SKM-1 treated with dmso at 0.1 percent for 144 hours (cell line): Measurements from ENCODE around the gene ZNF469.

Experiments
- DNase-seq: peaks from one replicate; lab custom pipeline; 2025; ENCODE audit not compliant: unreplicated experiment; lab: John Stamatoyannopoulos, UW

ZNF469 gene

DNA sequence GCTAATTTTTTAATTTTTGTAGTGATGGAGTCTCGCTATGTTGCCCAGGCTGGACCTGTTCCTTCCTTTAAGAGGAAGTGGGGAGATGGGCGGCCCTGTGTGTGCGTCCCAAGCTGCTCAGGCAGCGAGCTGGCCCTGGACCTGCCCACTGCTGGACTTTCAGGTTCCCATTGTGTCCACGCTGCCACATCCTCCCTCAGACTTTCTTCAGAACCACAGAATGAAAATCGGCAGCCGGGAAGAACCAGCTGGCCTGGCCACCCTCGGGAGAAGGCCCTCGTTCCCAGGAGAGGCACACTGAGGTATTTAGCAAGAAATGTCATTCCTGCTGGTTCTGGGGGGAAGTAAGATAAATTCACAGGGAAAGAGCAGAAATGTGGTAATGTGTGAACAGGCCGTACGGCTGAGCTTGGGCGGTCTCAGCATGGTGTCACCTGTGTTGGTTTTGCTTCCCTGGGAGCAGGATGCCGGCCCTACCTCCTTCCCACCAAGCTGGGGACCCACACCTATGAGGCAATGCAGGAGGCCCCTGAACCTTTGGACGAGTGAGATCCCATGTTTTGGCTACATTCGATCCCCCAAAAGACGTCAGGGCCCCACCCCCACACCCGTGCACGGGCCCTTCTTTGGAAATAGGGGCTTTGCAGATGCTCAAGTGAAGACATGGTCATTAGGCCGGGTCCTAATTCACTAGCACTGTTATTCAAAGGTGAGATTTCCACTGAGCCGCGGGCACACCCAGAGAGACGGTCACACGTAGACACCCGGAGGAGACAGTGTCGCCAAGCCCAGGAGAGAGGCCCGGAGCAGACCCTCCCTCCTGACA is 35.9 kb upstream of the ZNF469 start:
- DNase-seq: no peak

DNA sequence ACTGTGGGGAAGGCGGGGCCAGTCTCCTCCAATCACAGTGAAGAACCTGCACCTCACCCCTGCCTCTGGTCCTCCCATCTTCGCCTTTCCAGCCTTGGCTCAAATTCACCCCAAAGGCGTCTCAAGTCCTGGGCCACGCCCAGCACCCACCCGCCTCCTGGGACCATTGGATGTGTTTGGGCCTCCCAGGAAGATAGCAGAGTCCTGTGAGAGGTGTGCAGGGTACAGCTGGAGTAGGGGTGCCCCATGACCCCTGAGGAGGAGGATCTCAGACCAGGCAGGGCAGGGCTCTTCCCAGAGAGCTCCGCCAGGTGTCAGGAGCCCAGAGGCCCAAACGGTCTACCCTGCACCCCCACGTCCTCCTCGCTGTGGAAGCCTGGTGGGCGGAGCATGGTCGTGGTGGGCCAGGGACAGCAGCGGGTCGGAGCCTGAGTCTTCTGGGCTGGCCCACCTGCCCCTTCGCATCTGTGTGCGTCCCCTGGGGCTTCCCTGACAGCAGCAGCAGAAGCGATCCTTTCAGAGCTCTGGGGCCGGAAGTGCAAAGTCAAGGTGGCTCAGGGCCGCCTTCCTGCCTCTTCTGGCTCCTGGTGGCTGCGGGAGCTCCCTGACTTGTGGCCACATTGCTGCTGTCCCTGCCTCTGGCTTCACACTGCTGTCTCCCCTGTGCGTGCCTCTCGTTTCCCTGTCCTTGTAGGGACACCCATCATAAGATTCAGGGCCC is 34.9 kb upstream of the ZNF469 start:
- no peak for DNase-seq

DNA sequence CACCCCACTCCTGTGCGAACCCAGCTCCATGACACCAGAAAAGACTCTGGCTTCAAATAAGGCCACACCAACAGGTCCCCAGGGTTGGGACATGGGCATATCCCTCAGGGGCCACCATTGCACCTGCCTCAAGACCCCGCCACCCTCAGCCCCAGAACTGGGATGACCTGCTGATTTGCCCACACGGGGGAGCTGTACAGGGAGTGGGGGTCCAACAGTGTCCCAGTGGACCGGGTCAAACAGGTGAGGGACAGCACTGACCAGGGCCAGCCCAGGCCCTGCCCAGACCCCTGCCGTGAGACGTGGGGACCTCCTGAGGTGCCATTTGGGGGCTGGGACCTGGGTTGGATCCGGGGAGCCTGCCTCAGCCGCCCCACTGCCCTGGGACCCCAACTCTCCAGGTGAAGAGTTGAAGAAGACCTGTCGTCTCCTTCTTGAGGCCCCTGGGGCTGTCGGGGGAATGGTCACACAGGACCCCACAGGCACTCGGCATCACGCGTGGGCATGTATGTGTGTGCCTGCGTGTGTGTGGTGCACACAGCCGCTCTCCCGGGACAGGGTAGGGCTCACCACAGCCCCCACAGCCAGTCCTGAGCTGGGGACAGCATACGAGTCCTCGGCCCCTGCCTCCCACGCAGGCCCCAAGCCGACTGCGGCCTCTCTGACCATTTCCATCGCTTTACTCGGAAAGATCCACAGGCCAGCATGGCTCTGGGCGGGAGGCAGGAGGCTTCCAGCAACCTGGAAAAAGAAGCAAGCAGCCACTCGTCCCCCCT is 34.2 kb upstream of the ZNF469 start:
- DNase-seq: no peak

DNA sequence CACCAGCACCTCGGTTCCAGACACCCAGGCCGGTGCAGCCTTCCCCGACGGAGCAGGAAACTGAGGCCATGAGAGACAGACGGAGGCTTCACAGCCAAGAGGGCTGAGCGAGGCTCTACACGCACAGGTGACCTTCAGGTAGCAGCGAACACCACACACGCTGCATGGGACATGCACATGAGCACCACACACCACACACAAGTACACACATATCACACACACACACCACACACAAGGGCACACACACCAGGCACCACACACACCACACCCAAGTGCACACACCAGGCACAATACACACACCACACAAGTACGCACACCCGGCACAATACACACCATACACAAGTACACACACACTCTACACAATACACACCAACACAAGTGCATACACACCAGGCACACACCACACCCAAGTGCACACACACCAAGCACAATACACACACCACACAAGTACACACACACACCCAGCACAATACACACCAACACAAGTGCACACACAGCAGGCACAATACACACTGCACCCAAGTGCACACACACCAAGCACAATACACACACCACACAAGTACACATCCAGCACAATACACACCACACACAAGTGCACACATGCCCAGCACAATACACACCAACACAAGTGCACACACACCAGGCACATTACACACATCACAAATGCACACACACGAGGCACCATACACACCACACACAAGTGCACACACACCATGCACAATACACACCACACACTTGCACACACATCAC is 33.4 kb upstream of the ZNF469 start:
- no peak for DNase-seq

DNA sequence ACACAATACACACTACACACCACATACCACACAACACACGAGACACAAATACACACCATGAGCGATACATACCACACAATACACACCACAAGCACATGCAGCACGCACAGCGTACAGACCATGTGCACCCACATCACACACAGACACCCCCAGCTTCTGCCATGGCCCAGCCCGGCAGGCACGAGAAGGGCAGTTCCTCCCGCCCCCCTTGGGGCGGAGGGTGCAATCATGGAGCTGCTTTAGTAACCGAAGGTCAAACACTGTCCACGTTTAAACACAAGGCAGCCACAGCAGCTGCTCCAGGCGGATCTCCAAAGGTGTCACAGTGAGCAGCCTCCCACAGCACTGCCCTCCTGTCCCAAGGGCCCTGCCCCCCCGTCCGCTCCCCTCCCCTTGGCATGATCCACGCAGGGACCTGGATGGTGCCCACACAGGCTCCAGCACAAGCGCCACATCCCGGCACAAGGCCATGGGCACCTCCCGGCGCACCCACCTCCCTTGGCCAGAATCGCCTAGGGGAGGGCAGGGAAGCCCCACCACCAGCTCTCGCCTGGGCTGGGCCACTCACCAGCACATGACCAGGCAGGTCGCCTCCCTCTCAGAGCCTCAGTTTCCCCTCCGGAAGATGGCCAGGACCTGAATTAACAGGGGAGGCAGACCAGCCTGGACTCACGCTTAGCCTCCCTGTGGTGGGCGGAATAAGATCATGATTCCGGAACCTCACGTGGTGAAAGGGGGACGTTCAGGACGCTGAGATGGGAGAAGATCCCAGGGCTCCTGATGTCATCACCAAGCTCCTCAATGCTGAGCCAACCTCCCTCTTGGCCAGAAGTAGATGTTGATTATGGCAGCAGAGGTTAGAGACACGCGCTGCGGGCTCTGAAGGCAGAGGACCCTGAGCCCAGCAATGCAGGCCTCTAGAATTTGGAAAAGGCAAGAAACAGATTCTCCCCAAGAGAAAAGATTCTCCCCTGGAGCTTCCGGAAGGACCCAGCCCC is 32.6 kb upstream of the ZNF469 start:
- DNase-seq: no peak

DNA sequence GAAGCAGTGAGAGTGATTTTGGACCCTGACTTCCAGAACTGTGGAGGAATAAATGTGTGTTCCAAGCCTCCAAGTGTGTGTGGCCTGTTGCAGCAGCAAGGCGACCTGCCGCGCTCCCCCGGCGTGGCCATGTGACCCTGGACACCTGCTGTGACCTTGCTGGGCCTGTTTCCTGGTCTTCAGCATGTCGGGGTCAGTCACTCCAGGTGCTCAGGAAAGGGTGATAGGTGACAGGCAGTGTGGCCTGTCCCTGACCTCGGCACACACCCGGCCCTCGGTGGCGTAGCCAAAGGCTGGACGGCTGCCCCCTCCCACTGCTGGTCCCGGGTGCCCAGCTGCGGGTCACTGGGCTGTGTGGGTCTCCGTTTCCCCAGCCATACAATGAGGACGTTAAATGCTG is 31.8 kb upstream of the ZNF469 start:
- DNase-seq: no peak

DNA sequence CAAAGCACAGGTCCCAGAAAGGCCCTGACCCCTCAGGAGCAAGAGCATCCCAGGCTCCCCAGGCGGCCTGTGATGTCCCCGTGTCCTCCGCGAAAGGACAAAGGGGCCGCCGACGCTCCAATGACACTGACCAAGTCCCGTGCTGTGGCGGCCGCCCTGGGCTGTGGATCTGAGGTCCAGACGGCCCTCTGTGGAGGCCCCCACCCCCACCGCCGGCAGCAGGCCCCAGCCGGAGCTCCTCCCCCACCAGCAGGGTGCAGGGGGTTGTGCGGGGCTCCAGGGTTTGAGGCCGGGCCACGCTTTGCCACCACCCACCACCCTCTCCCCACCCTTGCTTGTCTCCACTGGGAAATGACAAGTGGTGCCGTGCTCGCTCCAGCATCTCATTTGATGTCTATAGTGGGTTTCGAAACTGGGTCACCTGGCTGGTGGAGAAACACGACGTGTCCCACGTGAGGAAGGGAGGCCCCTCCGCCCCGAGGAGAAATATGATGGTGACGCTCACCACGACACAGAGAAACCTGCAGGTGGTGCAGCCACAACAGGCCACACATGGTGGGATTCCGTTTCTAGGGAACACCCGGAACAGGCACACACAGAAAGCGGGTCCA is 31.2 kb upstream of the ZNF469 start:
- DNase-seq: no peak

DNA sequence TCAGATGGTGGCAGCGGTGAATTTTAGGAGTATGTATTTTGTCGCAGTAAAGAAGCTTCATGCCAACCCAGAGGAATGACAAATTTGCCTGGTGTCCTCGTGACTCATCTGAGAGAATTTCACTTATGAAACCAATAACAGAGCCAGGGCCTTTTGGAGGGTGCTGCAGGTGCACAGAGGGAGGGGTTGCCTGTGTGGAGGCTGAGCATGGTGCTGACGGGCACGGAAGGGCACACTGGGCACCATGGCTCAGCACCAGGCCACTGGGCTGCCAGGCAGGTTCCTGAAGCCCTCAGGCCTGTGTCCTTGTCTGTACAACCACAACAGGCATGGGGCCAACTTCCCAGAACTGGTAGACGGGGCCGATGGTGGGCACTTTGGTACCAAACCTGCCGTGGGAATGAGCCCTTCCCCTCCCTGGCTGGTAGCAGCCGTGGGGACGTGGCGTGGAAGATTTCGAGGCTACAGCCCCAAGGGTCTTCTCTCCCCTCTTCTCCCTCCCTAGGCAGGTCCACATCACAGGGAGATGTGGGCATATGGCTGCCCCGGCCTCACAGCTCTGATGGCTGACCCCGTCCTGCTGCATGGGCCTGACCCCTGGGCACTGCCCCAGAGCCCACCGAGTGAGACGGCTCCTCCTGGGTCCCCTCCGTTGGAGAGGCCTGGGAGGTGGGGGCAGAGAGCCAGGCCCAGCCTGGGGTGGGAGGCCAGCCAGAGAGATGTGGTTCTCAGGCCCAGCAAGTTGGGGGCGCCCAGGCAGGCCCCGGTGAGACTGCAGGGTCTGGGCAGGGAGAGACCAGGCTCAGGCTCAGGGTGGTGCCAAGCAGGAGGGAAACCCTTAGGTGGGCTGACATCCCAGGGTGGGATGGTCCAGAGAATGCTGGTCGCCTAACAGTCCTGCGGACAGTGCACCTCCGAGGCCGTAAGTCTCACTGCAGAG is 30.2 kb upstream of the ZNF469 start:
- no peak for DNase-seq

DNA sequence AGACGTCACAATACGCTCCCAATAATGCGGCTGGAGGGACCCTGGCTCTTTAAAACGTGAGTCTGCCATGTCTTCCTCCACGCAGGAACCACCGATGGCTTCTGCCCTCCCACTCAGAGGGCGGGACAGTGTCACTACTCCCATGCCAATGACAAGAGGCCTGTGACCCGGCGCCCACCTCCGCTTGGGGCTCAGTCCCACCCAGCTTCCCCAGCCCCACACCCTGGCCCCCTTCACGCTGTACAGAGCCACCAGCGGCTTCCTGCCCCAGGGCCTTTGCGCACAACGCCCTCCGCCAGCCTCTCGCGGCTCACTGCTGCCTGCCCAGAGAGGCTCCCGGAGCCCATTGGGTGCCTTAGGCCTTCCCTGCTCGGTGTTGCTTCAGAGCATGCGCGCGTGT is 29.5 kb upstream of the ZNF469 start:
- DNase-seq: no peak

DNA sequence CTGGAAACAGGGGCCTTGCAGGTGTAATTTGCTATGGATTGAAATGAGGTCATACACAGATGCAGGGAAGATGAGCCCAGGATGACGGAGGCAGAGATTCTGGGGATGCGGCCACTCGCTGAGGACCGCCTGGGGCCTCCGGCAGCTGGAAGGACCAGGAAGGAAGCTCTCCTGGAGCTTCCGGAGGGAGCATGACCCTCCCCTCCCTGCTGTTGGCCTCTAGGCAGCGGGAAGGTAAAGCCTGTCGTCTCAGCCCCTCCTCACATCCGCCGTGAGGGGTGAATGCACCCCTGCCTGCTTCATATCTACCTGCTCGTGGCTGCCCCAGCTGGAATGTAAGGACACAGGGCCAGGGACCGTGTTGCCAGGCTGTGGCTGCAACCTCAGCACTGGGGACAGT is 29.1 kb upstream of the ZNF469 start:
- no peak for DNase-seq

DNA sequence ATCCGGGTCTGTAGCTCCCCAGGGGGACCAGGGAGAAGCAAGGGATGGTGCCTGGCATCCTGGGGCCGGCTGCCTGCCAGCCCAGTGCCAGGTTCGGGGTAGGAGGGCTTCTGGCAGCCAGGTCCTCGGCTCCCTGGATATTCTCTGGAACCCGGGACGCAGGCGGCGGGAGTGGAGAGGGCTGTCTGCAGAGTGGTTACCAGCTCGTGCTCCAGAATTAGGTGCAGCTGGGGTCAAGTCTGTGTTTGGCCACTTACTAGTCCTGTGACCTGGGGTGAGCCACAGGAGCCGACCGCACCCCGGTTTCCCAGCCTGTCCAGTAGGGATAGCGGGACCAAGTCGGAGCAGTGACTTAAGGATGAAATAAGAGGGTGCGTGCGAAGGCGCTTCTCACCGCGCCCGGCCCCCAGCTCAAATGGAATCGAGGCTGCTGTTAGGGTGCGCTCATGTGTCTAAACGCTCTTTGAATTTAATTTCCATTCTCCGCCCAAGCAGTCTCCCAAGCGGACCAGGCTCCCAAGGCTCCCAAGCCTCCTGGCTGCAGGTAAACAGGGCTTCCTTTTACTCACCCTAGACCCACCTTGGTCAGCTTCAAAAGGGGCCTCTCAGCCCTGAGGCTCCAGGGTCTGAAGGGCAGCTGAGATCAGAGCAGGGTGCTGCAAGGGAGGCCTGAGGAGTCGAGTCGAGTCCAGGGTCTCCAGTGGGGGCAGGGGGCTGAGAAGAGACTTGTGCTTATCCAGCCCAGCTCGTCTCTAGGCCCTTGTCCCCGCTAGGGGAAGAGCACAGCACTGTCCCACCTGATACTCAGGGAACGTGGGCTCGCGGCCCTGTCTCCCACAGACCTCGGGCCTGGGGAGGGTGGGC is 28.3 kb upstream of the ZNF469 start:
- no peak for DNase-seq

DNA sequence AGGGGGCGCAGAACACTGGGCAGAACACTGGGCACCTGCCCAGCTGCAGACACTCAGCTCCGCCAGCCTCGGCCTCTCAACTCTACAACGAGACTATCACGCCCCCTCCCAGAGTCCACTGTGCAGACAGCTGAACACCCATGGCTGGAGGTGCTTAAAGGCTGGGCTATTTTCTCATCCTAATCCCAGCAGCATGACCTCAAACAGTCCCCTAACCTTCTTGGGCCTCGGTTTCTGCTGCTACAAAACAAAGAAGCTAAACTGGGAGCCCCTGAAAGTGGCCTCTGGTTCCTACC is 27.7 kb upstream of the ZNF469 start:
- no peak for DNase-seq

DNA sequence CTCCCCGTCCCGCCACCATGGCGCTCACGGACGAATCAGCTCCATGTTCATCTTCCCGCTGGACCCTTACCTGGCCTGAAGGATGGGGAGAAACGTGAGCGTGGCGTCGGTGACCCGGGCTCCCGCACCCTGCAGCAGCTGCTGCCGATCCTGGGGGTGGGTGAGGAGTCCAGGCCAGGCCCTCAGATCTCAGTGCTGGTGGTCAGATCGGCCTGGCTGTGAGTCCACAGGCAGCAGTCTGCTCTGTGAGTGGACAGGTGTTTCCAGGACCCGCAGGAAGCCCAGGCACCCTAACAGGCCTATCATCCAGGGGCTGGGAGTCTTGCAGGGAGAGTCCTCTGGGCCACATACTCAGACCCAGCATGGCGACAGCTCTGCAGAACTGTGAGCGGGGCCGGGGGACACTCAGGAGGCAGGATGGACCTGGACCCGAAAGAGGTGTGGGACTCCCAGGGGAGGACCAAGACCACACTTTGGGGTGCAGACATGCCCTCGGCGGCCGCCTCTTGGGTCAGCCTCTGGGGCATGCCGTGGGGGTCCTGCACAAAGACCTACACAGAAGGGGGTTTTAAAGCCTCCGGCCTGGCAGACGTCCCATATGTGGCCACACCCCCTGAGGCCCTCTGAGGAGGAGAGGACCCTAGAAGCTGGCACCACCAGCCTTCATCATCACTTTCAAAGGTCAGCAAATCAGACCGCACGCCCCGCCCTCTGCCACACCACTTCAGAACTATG is 27.2 kb upstream of the ZNF469 start:
- DNase-seq: no peak

DNA sequence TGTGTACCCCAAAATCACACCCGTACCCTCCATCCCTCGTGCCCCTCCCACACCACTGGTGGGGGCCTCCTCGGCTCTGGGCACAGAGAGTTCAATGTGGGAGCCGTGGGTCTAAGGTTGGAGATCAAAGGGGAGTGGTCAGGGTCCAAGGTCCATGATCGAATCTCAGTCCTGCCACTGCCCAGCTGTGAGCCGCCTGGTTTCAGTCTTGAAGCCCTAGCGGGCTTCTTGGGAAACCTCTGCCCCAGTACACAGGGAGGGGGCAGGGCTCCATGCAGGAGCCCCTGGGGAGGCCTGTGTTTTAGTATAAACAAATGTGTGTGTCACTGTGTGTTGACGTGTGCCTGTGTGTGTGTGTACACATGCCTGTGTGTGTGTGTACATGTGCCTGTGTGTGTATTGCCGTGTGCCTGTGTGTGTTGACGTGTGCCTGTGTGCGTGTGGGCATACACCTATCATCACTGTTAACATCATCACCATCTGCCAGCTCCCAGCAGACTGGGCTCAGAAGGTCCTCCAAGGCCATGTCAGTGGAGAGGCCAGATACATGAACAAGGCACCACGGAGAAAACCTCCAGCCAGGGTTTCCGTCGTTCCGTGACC is 26.5 kb upstream of the ZNF469 start:
- DNase-seq: no peak

DNA sequence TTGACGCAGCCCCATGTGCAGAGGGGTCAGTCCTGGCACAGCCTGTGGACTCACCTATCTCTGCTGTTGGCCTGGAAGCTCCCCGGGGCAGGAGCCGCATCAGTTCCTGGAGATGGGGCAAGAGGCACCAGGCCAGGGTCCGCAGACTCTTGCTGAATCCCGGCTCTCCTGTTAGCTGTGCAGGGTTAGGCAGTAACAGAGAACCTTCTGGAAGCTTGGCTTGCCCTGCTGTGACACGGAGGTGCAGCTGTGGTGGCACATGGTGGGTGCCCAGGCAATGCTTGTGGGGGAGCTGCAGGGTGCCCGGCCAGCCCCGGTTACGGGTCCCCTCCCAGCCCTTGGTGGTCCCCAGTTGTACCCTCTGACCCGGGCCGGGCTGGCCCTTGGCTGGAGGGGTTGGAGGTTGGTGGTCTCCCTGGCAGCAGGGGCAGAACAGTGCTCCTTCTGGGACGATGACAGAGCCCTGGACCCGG is 26.0 kb upstream of the ZNF469 start:
- no peak for DNase-seq

DNA sequence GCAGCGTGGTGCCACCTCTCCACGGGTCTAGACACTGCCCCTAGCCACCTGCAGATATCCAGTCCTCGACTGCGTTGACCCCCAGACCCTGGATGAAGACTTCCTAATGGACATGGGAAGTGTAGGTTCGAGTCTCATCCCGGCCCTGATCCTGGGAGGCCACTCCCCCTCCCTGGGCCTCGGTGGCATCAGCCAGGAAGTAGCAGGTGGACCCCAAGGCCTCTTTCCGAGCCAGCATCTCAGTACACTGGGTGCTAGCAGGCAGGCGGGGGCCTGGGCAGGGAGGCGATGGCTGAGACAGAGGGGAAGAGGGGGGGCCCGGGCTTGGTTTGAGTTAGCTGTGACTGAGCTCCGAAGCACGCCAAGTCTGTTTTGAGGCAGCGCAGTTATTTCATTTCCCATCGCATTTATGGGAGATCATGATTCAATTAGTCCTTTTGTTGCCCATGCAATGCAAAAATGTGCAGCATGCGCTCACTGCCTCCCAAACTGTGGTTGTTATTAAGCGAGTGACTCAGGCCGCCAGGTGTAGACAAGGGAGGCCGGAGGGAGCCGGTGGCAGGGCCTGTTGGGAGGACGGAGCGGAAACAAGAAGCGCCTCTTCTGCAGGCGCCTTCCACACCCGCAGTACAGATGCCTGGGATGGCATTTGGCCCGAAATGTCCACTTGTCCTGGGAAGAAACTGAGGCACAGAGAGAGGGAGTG is 25.3 kb upstream of the ZNF469 start:
- no peak for DNase-seq
